H1 (cell line): ENCODE data around the gene ANLN. TPM values are rescaled to one million over a fixed set of nuclear protein-coding genes. Genes with fewer than 3 reads are reported as not detected.

Source experiments
- CTCF ChIA-PET: fragments of 300-600 bp; sonication (Branson Sonifier 250); formaldehyde crosslinking; loops from one replicate; lab custom pipeline; 2021; ENCODE audit not compliant: partially characterized antibody; lab: Charles Lee
- POLR2A ChIA-PET: fragments of 300-600 bp; sonication (Branson Sonifier 250); formaldehyde crosslinking; loops from one replicate; lab custom pipeline; 2021; ENCODE audit warnings: inconsistent platforms; ENCODE audit not compliant: partially characterized antibody; lab: Charles Lee
- DNase-seq, 2 experiments: peaks; one replicate each; pipeline versions ENCODE4 v3.0.0 to v3.0.0-alpha.2; 2010 to 2022; ENCODE audit warnings: low spot score in 2 of 2, low read depth in 1 of 2, mixed read lengths in 1 of 2
- FAIRE-seq: peaks from 2 replicates; lab custom pipeline; 2011; peaks lifted over from hg19 to GRCh38; lab: Jason Lieb, UNC
- H2AFZ ChIP-seq: 2 replicates; pipeline ENCODE4 v1.8.1; 2012; ENCODE audit warnings: low read length, inconsistent platforms
- H2AK5ac ChIP-seq: 2 replicates; pipeline ENCODE4 v1.6.1; 2013; ENCODE audit warnings: low read depth, low read length
- H2BK120ac ChIP-seq: replicated peaks from 2 replicates; pipeline ENCODE3; 2013; ENCODE audit warnings: low read depth, low read length, inconsistent platforms
- H2BK12ac ChIP-seq: 2 replicates; pipeline ENCODE4 v1.6.1; 2013; ENCODE audit warnings: low read depth, low read length
- H2BK15ac ChIP-seq: 2 replicates; pipeline ENCODE4 v1.6.1; 2013; ENCODE audit warnings: low read length
- H2BK20ac ChIP-seq: 2 replicates; pipeline ENCODE4 v1.6.1; 2013; ENCODE audit warnings: low read length
- H2BK5ac ChIP-seq: 2 replicates; pipeline ENCODE4 v1.6.1; 2013; ENCODE audit warnings: low read depth, low read length
- H3K14ac ChIP-seq: 2 replicates; pipeline ENCODE4 v1.6.1; 2013; ENCODE audit warnings: inconsistent platforms; ENCODE audit not compliant: insufficient read length
- H3K18ac ChIP-seq: 2 replicates; pipeline ENCODE4 v1.6.1; 2013; ENCODE audit warnings: low read length; ENCODE audit errors: extremely low read depth
- H3K23ac ChIP-seq: 2 replicates; pipeline ENCODE4 v1.6.1; 2013; ENCODE audit warnings: inconsistent platforms; ENCODE audit not compliant: insufficient read length
- H3K23me2 ChIP-seq: 2 replicates; pipeline ENCODE4 v1.6.1; 2013; ENCODE audit warnings: low read depth, low read length
- H3K27ac ChIP-seq: 2 replicates; pipeline ENCODE4 v1.6.1; 2011; ENCODE audit warnings: low read depth, low read length, inconsistent platforms
- H3K27me3 ChIP-seq, 4 experiments: replicated peaks in 1 of 4; 1 replicate in 1 of 4; 2 replicates in 3 of 4; pipeline versions ENCODE4 v1.6.1 to v1.8.1; 2011 to 2013; ENCODE audit warnings: low read length in 3 of 4, mild to moderate bottlenecking in 3 of 4, inconsistent platforms in 2 of 4, mixed read lengths in 2 of 4, moderate library complexity in 1 of 4; ENCODE audit not compliant: control insufficient read depth in 3 of 4, insufficient read depth in 3 of 4; ENCODE audit errors: extremely low read depth in 1 of 4
- H3K36me3 ChIP-seq, 4 experiments: 2 replicates each; pipeline versions ENCODE4 v1.6.1 to v1.8.1; 2011 to 2013; ENCODE audit warnings: mild to moderate bottlenecking in 4 of 4, low read length in 3 of 4, moderate library complexity in 2 of 4, control low read depth in 1 of 4, inconsistent platforms in 1 of 4; ENCODE audit not compliant: insufficient read depth in 4 of 4, control insufficient read depth in 2 of 4
- H3K4ac ChIP-seq: replicated peaks from 2 replicates; pipeline ENCODE3; 2013; ENCODE audit warnings: low read length, low read depth, mixed read lengths, inconsistent platforms; ENCODE audit not compliant: insufficient read length
- H3K4me1 ChIP-seq, 4 experiments: replicated peaks in 1 of 4; 1 replicate in 1 of 4; 2 replicates in 3 of 4; pipeline versions ENCODE4 v1.6.1 to v1.8.1; 2011 to 2013; ENCODE audit warnings: low read length in 3 of 4, inconsistent platforms in 2 of 4, mixed read lengths in 1 of 4; ENCODE audit not compliant: insufficient read depth in 4 of 4, control insufficient read depth in 3 of 4
- H3K4me2 ChIP-seq, 2 experiments: 2 replicates each; pipeline versions ENCODE4 v1.6.1 to v1.8.1; 2011 to 2013; ENCODE audit warnings: low read depth in 2 of 2, low read length in 2 of 2, control low read depth in 1 of 2, inconsistent platforms in 1 of 2, mild to moderate bottlenecking in 1 of 2; ENCODE audit not compliant: insufficient read depth in 1 of 2
- H3K4me3 ChIP-seq, 4 experiments: fragments of 200-600, 300-600 bp in 1 of 4; sonication (generic), shearing (Covaris generic), sonication (Bioruptor Twin) in 1 of 4; 2 replicates each; pipeline versions ENCODE4 v1.5.1 to v1.8.1; 2011 to 2016; ENCODE audit warnings: low read length in 4 of 4, low read depth in 3 of 4, control low read depth in 2 of 4, inconsistent platforms in 2 of 4, mild to moderate bottlenecking in 2 of 4, mixed read lengths in 1 of 4, moderate library complexity in 1 of 4; ENCODE audit not compliant: insufficient read depth in 2 of 4; ENCODE audit errors: extremely low read depth in 1 of 4
- H3K56ac ChIP-seq: replicated peaks from 2 replicates; pipeline ENCODE3; 2013; ENCODE audit warnings: low read depth, mild to moderate bottlenecking, mixed read lengths, low read length, inconsistent platforms; ENCODE audit not compliant: insufficient read length
- H3K79me1 ChIP-seq: 2 replicates; pipeline ENCODE4 v1.6.1; 2013; ENCODE audit warnings: low read depth, low read length, control low read depth
- H3K79me2 ChIP-seq, 2 experiments: 2 replicates each; pipeline versions ENCODE4 v1.6.1 to v1.8.1; 2012 to 2013; ENCODE audit warnings: low read length in 2 of 2, mild to moderate bottlenecking in 2 of 2, inconsistent platforms in 1 of 2; ENCODE audit not compliant: insufficient read depth in 2 of 2, control insufficient read depth in 1 of 2
- H3K9ac ChIP-seq, 4 experiments: replicated peaks in 1 of 4; 1 replicate in 1 of 4; 2 replicates in 3 of 4; pipeline versions ENCODE4 v1.6.1 to v1.8.1; 2011 to 2013; ENCODE audit warnings: low read depth in 3 of 4, low read length in 3 of 4, control low read depth in 2 of 4, mild to moderate bottlenecking in 2 of 4, moderate library complexity in 2 of 4, inconsistent platforms in 1 of 4; ENCODE audit errors: extremely low read depth in 1 of 4
- H3K9me3 ChIP-seq, 2 experiments: 2 replicates each; pipeline versions ENCODE4 v1.6.1 to v1.8.1; 2012 to 2013; ENCODE audit warnings: mild to moderate bottlenecking in 2 of 2, moderate library complexity in 2 of 2, control low read depth in 1 of 2, inconsistent platforms in 1 of 2, low read depth in 1 of 2, low read length in 1 of 2, mixed read lengths in 1 of 2; ENCODE audit not compliant: insufficient read depth in 2 of 2
- H4K20me1 ChIP-seq, 2 experiments: replicated peaks in 1 of 2; 2 replicates each; pipeline versions ENCODE3 to v1.8.1; 2011 to 2013; ENCODE audit warnings: inconsistent platforms in 2 of 2, low read length in 2 of 2, mild to moderate bottlenecking in 1 of 2; ENCODE audit not compliant: insufficient read depth in 2 of 2, control insufficient read depth in 1 of 2
- H4K5ac ChIP-seq: 2 replicates; pipeline ENCODE4 v1.6.1; 2013; ENCODE audit warnings: low read length, low read depth, mixed read lengths, inconsistent platforms; ENCODE audit not compliant: insufficient read length
- H4K8ac ChIP-seq: 2 replicates; pipeline ENCODE4 v1.8.0; 2013; ENCODE audit warnings: mild to moderate bottlenecking, moderate library complexity, low read length, inconsistent platforms; ENCODE audit not compliant: insufficient read depth; ENCODE audit errors: extremely low read depth
- H4K91ac ChIP-seq: replicated peaks from 2 replicates; pipeline ENCODE3; 2013; ENCODE audit warnings: low read length, mixed read lengths, inconsistent platforms; ENCODE audit not compliant: insufficient read length
- BACH1 ChIP-seq: IDR thresholded peaks from 2 replicates; pipeline ENCODE4 v1.6.1; 2012; ENCODE audit warnings: low read length, improper control_type of control experiment
- CTBP2 ChIP-seq: IDR thresholded peaks from 2 replicates; pipeline ENCODE4 v1.7.0; 2011; ENCODE audit warnings: borderline replicate concordance, mild to moderate bottlenecking, moderate library complexity, mixed read lengths, low read length; ENCODE audit not compliant: insufficient read depth, insufficient read length
- GABPA ChIP-seq: IDR thresholded peaks from 2 replicates; pipeline ENCODE4 v1.6.1; 2011; ENCODE audit warnings: mild to moderate bottlenecking, low read length, moderate library complexity, borderline replicate concordance; ENCODE audit not compliant: insufficient read depth
- GTF2F1 ChIP-seq: IDR thresholded peaks from 2 replicates; pipeline ENCODE4 v1.6.1; 2012; ENCODE audit warnings: low read depth, low read length, improper control_type of control experiment, borderline replicate concordance
- JUN ChIP-seq: IDR thresholded peaks from 2 replicates; pipeline ENCODE4 v1.6.1; 2011; ENCODE audit warnings: low read depth, mild to moderate bottlenecking, improper control_type of control experiment, low read length
- KDM1A ChIP-seq: fragments of 200-600, 300-600 bp; sonication (generic); IDR thresholded peaks from 2 replicates; pipeline ENCODE4 v1.7.1; 2016; ENCODE audit warnings: mild to moderate bottlenecking, low read length, borderline replicate concordance
- KDM5A ChIP-seq: fragments of 200-600 bp; IDR thresholded peaks from 2 replicates; pipeline ENCODE4 v1.7.1; 2012; ENCODE audit warnings: mild to moderate bottlenecking, low read length, inconsistent platforms, mixed read lengths
- RFX5 ChIP-seq: IDR thresholded peaks from 2 replicates; pipeline ENCODE4 v1.6.1; 2011; ENCODE audit warnings: low read depth, low read length, improper control_type of control experiment, borderline replicate concordance
- SP1 ChIP-seq: IDR thresholded peaks from 2 replicates; pipeline ENCODE4 v1.6.1; 2011; ENCODE audit warnings: low read depth, low read length
- SP4 ChIP-seq: IDR thresholded peaks from 2 replicates; pipeline ENCODE4 v1.6.1; 2012; ENCODE audit warnings: low read length, inconsistent platforms
- SRF ChIP-seq: IDR thresholded peaks from 2 replicates; pipeline ENCODE4 v1.6.1; 2011; ENCODE audit warnings: mild to moderate bottlenecking, low read depth, low read length, moderate library complexity
- TAF7 ChIP-seq: optimal IDR thresholded peaks from 2 replicates; pipeline ENCODE3; 2011; ENCODE audit warnings: low read depth, mild to moderate bottlenecking, inconsistent platforms, low read length, moderate library complexity, borderline replicate concordance
- ZNF274 ChIP-seq: IDR thresholded peaks from 2 replicates; pipeline ENCODE4 v1.7.0; 2012; ENCODE audit warnings: low read length, borderline replicate concordance; ENCODE audit errors: extremely low read depth
- WGBS, 2 experiments: shearing (Covaris generic) in 1 of 2; methylation state at CpG; one replicate each; pipeline versions ENCODE4 v1.1.6 to v1.1.7; 2013 to 2015; ENCODE audit warnings: low lambda C conversion rate in 2 of 2, mixed read lengths in 2 of 2, inconsistent platforms in 1 of 2, low coverage in 1 of 2, missing lambda C conversion rate in 1 of 2; ENCODE audit not compliant: insufficient replicate concordance in 2 of 2, insufficient coverage in 1 of 2, insufficient read length in 1 of 2; ENCODE audit errors: extremely low coverage in 1 of 2, missing lambda C conversion rate in 1 of 2; 5-methylcytosine and 5-hydroxymethylcytosine counted together
- polyA plus RNA-seq, 7 experiments: library from polyadenylated mRNA; depleted of rRNA in 3 of 7; stranded (reverse) in 5 of 7; unstranded in 2 of 7; fragments of >200 nt in 5 of 7; fragments of 200-250 nt in 2 of 7; gene quantifications; 1 replicate in 5 of 7; 2 replicates in 1 of 7; 4 replicates in 1 of 7; pipeline versions ENCODE4 v1.2.1 to v1.2.3, GENCODE V29; 2011 to 2013; ENCODE audit warnings: missing spikeins in 2 of 7, mixed read lengths in 2 of 7
- total RNA-seq: library from RNA; stranded (reverse); fragmentation: NEBNext Ultra II Directional; extraction: Animal tissue kit (Norgen Biotek cat#: 25700); gene quantifications from 2 replicates; pipeline ENCODE4 v1.2.1, GENCODE V29; 2021
- TF ChIP-seq, protein P1 (sequence below): IDR thresholded peaks from 2 replicates; pipeline ENCODE4 v1.6.1; 2012; ENCODE audit warnings: inconsistent platforms

Gene ANLN
- total and polyA plus RNA-seq, 2 of the 8 experiments (the other 6 are each of a cell fraction or from before 2014, with no cell fraction given) = 18.5 to 90.1 TPM

DNA sequence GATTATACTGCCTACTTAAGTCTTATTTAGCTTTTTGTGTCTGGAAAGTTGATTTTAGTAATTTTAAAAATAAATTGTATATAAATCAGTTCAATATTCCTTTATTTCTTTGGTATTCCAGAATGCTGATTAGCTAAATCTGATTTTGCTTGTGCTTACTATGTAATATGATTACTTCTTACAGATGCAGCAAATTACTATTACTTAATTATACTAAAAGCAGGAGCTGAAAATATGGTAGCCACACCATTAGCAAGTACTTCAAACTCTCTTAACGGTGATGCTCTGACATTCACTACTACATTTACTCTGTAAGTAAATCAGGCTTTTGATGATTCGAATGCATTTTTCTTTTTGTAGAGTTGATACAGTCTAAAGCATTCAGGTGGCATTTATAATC, 34.0 kb downstream of the ANLN start:
- Histone ChIP-seq H2BK20ac (no peak overlapping the region), H4K5ac (no peak overlapping the region), H3K14ac (no peak overlapping the region), H3K4me1 (no peaks in the 10 kb centered on the region), H2AK5ac (no peak overlapping the region), H3K23me2 (no peaks in the 10 kb centered on the region), H4K8ac (no peak overlapping the region), H3K23ac (no peak overlapping the region), H3K36me3 (peaks cover 11 to 88% (median 27%) of the 10 kb centered on the region in 4 experiments), H3K4ac (no peak overlapping the region), H3K56ac (no peak overlapping the region), H3K4me3 (no peak overlapping the region), H2BK5ac (no peak overlapping the region), H2AFZ (no peak overlapping the region), H3K9me3 (no peaks in the 10 kb centered on the region), H2BK12ac (no peak overlapping the region), H3K79me2 (no peaks in the 10 kb centered on the region), H3K27me3 (peaks cover 0 to 1% (median 0%) of the 10 kb centered on the region in 4 experiments; a peak in 1 of 7 replicates), H3K18ac (no peak overlapping the region), H4K91ac (no peak overlapping the region), H3K79me1 (no peaks in the 10 kb centered on the region), H4K20me1 (no peaks in the 10 kb centered on the region), H3K27ac (no peak overlapping the region), H3K9ac (no peak overlapping the region), H2BK120ac (no peak overlapping the region), H3K4me2 (no peak overlapping the region), H2BK15ac (no peak overlapping the region)
- TF ChIP-seq GABPA (no peak), KDM1A (no peak), BACH1 (no peak), RFX5 (no peak), JUN (no peak), GTF2F1 (no peak), SRF (no peak), TAF7 (no peak), KDM5A (no peak), SP1 (no peak), ZNF274 (no peak), SP4 (no peak), CTBP2 (no peak)
- TF ChIP-seq, protein P1, sequence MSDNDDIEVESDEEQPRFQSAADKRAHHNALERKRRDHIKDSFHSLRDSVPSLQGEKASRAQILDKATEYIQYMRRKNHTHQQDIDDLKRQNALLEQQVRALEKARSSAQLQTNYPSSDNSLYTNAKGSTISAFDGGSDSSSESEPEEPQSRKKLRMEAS = no peak
- POLR2A ChIA-PET = no interaction called here
- no peak for FAIRE-seq
- no peak for DNase-seq
- CTCF ChIA-PET = no interaction called here
- WGBS, 2 experiments = 91% methylated on average over 2 of the region's 2 CpGs; no CpG with 5 or more reads in 1 of the 2 experiments
